ENCODE results near the gene HJURP. TPM values are rescaled to one million over a fixed set of nuclear protein-coding genes. Genes with fewer than 3 reads are reported as not detected.
A peak's percentile ranks its signal among the peaks of the same experiment; 100 is the strongest.

Gene HJURP
- total RNA-seq, 2 donors from 2014 or later, result 0.16 to 0.37 TPM

DNA sequence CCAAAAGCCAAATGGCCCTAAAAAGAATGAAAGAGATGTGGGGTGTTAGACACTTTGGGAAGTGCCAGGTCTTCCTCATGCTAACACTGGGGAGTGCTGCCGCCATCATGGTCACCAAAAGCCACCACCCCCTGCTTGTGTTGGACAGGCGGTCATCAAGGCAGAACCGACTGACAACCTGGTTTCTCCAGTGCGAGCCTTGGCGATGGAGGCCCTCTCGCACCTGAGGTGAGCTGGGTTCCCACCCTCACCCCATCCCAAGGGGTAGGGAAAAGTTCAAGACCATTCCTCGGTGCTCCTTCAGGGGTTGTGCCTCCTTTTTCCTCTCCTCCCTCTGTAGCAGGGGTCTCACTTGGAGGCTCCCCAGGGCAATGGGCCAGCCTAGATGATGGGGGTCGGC, 42.6 kb downstream of the HJURP start:
- Histone ChIP-seq H3K36me3 (no peaks in the 10 kb centered on the region), H3K27me3 (no peaks in the 10 kb centered on the region), H3K9me3 (peaks cover 0 to 9% of the 10 kb centered on the region in 2 donors), H3K27ac (no peak overlapping the region), H3K4me3 (no peak overlapping the region), H3K4me1 (no peaks in the 10 kb centered on the region)
- TF ChIP-seq, protein P1, sequence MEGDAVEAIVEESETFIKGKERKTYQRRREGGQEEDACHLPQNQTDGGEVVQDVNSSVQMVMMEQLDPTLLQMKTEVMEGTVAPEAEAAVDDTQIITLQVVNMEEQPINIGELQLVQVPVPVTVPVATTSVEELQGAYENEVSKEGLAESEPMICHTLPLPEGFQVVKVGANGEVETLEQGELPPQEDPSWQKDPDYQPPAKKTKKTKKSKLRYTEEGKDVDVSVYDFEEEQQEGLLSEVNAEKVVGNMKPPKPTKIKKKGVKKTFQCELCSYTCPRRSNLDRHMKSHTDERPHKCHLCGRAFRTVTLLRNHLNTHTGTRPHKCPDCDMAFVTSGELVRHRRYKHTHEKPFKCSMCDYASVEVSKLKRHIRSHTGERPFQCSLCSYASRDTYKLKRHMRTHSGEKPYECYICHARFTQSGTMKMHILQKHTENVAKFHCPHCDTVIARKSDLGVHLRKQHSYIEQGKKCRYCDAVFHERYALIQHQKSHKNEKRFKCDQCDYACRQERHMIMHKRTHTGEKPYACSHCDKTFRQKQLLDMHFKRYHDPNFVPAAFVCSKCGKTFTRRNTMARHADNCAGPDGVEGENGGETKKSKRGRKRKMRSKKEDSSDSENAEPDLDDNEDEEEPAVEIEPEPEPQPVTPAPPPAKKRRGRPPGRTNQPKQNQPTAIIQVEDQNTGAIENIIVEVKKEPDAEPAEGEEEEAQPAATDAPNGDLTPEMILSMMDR (IDR thresholded peaks at IDR 0.05), result no peak
- no peak for DNase-seq (ENCODE audit: low spot score)

DNA sequence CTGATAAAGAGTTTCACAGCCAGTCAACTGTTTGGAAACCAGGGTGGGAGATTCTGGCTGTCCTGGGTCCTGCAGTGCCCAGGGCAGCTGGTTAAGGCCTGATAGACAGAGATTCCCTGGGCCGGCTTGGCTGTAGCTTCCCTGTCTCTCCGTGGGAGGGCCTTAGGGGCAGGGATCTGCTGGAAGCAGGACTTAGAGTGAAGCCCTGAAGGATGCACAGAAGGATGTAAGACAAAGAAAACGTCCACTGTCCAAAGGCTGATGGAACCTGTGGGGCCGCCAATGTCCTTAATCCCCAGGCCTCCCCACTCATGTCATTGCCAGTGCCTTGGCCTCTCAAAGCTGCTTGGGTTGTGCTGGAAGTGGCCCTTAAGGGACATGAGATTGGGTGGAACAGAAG, 43.2 kb downstream of the HJURP start:
- no peak overlapping the region for H3K4me3 ChIP-seq
- TF ChIP-seq, protein P1 (IDR thresholded peaks at IDR 0.05), result no peak
- no peaks in the 10 kb centered on the region for H3K27me3 ChIP-seq
- H3K27ac ChIP-seq, result no peak overlapping the region
- no peaks in the 10 kb centered on the region for H3K36me3 ChIP-seq
- peaks cover 0 to 2% of the 10 kb centered on the region in 2 donors for H3K9me3 ChIP-seq
- no peaks in the 10 kb centered on the region for H3K4me1 ChIP-seq
- DNase-seq (ENCODE audit: low spot score), result no peak

DNA sequence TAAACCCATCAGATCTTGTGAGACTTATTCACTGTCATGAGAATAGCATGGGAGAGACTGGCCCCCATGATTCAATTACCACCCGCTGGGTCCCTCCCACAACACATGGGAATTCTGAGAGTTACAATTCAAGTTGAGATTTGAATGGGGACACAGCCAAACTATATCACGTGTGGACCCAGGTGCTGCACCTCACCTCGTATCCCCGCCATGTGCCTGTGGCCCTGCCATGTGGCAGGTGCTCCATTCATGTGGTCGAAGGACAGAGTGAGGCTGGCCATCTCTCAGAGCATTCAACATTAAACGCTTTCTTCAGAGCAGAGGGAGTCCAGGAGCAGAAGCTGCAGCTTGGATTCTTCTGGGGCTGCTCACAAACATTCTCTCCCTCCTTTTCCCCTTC, 44.0 kb downstream of the HJURP start:
- no peak overlapping the region for H3K27ac ChIP-seq
- no peaks in the 10 kb centered on the region for H3K9me3 ChIP-seq
- no peaks in the 10 kb centered on the region for H3K36me3 ChIP-seq
- no peak for DNase-seq (ENCODE audit: low spot score)
- no peaks in the 10 kb centered on the region for H3K27me3 ChIP-seq
- TF ChIP-seq, protein P1 (IDR thresholded peaks at IDR 0.05), result no peak
- no peaks in the 10 kb centered on the region for H3K4me1 ChIP-seq
- no peak overlapping the region for H3K4me3 ChIP-seq

DNA sequence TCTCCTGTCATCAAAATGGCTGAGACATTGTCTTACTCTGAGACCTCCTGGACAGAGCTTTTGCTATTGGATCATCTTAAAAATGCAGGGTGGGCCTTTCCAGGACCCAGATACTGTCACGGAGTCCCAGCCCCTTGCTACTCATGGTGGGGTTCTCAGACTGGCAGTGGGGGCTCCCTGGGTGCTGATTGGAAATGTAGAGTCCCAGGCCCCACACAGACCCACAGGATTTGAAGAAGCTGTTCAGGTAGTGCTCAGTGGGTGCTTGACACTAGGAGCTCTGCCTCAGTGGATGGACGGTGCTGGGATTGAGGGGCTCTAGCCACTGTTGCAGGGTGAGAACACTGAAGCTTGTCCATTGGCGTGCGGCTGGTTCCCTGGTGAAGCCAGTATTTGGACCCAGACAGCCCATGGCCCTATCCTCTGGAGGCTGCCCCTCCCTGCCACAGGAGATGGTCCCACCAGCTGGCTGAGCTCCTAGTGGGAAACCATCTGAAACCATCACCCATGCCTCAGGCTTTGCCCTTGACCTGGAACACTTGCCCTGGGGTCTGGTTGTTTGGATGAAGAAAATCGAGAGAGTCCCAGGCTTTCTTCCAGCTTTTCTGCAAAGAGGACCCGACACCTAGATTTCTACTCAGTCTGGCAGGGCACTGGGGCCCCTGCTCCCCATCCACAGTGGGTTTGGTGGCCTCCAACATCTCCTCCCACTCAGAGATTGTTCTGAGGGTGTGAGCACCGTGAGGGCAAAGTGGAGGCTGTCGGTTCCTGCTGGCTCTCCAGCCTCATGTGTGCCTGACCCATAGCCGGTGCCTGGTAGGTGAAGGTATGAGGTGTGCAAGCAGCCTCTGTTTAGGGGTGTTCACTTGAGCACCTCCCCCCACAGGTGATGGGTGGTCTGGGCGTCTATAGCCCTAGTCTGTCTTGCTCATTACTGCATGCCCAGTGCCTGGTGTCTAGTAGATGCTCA, 46.1 kb downstream of the HJURP start:
- Histone ChIP-seq H3K27ac (no peak overlapping the region), H3K4me3 (no peak overlapping the region), H3K27me3 (no peaks in the 10 kb centered on the region), H3K9me3 (no peaks in the 10 kb centered on the region), H3K4me1 (no peaks in the 10 kb centered on the region), H3K36me3 (no peaks in the 10 kb centered on the region)
- TF ChIP-seq, protein P1 (IDR thresholded peaks at IDR 0.05), result no peak
- DNase-seq (ENCODE audit: low spot score), result peak; percentile 40

DNA sequence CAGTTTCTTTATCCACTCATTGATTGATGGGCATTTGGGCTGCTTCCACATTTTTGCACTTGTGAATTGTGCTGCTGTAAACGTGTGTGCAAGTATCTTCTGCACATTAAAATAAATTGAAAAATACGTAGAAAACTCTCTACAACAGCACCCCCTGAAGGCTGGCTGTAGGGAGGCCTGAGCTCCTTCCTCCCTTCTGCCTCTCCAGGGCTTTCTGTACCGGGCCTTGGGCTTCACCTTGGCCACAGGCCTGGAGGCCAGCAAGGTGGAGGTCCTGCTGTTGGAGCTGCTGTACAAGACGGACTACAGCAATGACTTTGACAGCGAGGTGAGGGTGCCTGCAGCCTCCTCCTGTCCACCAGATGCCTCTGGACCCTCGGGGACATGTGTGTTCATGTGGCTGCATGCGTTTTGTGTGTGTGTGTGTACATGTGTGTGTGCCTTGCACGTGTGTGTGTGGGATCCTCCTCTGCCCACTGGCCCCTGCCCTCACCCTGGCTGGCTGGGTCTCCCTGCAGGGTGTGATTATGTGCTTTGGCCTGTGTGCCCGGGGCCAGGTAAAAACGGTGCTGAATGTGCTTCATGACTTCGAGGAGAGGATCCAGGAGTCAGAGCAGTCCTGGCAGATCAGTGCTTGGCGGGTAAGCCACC, 47.0 kb downstream of the HJURP start:
- no peaks in the 10 kb centered on the region for H3K4me1 ChIP-seq
- peak; percentile 42 for DNase-seq (ENCODE audit: low spot score)
- H3K27ac ChIP-seq, result no peak overlapping the region
- TF ChIP-seq, protein P1 (IDR thresholded peaks at IDR 0.05), result no peak
- no peak overlapping the region for H3K4me3 ChIP-seq
- no peaks in the 10 kb centered on the region for H3K36me3 ChIP-seq
- H3K27me3 ChIP-seq, result no peaks in the 10 kb centered on the region
- H3K9me3 ChIP-seq, result no peaks in the 10 kb centered on the region
